Myocyte (in vitro differentiated cells): ENCODE results near the gene SMIM30. TPM values are rescaled to one million over a fixed set of nuclear protein-coding genes. Genes with fewer than 3 reads are reported as not detected.
"Not testable (repeated sequence)": the region's sequence is repeated elsewhere in the genome, so short reads cannot be mapped to it uniquely, and the experiment has no call there.

ENCODE experiments used
- DNase-seq: peaks from one replicate; pipeline ENCODE4 v3.0.0-alpha.2; 2012; ENCODE audit warnings: low read depth
- polyA plus RNA-seq: library from polyadenylated mRNA; unstranded; fragments of >200 nt; gene quantifications from one replicate; pipeline ENCODE4 v1.2.1, GENCODE V29; 2012; ENCODE audit warnings: missing spikeins
- total RNA-seq: library from RNA; depleted of rRNA; stranded (reverse); fragments of >200 nt; gene quantifications from 2 replicates; pipeline ENCODE4 v1.2.3, GENCODE V29; 2014

The SMIM30 gene, protein sequence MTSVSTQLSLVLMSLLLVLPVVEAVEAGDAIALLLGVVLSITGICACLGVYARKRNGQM
- 162 and 187 TPM in 2 replicates for total RNA-seq
- polyA plus RNA-seq: 89.4 TPM

DNA sequence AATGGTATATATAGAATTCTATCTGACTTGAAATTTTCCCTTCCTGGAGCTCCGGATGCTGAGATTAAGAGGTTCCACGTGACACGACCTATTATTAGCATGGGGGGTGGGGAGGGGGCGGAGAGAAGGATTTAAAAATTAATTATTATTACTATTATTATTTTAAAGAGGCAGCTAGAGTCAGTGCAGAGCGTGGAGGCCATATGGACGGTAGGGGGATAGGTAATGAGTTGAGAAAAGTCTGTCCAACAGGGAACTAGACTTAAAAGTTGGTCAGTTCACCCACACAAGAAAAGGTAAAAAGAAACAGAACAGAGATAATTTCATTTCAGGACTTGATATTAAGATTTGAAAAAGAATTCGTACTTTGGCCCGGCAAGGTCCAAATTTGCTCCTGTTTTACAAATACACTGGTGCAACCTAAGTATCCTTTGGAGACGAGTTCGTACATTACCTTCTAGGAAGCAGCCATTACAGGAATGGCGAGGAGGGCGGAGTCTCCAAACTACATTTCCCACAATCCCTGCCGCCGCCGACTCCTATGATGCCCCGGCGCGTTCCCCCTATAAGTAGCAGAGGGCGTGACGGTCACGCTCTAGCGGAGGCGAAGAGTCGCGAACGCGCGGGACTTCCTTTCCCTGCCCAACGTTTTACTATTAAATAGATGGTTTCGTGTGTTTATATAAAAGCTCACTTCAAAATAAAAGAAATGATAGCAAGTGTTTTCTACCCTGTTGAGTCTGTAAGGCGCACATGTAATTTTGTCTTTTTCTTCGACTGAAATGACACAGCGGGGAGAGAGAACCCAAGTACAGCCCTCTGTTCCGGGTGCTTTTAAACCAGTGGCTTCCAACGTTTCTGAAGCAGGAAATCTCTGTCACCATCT is at the start of gene SMIM30:
Gene SMIM30, minus strand, starts transcription at position 481 of the 886 bp plus-strand sequence. CDS start 976 bp downstream, outside the sequence.
- peak; percentile 98 for DNase-seq

DNA sequence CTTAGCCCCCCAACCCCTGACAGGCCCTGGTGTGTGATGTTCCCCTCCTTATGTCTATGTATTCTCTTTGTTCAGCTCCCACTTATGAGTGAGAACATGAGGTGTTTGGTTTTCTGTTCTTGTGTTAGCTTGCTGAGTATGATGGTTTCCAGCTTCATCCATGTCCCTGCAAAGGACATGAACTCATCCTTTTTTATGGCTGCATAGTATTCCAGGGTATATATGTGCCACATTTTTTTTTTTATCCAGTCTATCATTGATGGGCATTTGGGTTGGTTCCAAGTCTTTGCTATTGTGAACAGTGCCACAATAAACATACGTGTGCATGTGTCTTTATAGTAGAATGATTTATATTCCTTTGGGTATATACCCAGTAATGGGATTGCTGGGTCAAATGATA is 47.8 kb upstream of the SMIM30 start:
- not testable (repeated sequence) for DNase-seq

DNA sequence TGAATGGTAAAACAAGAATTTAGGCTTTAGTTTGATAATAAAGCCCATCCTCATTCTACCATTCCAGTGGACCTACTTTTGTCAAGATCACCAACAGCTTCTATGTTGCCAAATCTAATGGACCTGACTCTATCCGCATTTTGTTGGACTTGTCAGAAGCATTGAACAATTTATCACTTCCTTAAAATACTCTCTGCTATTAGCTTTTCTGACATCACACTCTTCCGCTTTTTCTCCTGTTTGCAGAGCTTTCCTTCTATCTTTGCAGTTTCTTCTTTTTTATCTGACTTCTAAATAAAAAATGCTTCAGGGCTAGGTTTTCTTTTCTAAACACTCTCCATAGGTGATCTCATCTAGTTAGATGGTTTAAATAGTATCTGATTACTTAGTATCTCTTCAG is 42.7 kb upstream of the SMIM30 start:
- no peak for DNase-seq

DNA sequence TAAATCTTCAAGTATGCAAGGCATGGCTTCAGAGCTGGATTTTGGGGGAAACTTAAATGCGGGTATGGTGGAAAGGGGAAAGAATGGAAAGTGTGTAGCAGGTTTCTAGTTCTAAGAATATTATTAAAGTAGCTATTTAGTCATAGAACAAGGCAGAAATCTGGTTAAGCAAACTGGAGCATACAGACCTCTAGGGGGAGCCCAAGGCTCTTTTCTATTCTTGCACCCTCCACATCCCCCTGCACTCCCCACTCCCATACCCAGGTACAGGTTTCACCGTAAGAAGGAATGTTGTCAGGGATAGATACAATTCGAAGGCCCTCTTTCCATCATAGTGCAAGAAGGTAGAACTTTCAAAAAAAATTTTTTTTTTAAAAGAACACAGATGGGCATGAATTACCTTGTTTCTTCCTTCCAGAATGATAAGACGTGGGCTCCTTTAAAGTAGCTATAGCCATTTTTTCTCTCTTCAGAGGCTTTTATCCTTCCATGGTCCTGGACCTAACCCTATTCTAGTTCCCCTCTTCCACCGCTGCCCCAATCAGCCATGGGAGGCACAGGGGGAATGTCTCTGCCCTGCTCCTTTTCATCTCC is 41.5 kb upstream of the SMIM30 start:
- DNase-seq: peak; percentile 67

DNA sequence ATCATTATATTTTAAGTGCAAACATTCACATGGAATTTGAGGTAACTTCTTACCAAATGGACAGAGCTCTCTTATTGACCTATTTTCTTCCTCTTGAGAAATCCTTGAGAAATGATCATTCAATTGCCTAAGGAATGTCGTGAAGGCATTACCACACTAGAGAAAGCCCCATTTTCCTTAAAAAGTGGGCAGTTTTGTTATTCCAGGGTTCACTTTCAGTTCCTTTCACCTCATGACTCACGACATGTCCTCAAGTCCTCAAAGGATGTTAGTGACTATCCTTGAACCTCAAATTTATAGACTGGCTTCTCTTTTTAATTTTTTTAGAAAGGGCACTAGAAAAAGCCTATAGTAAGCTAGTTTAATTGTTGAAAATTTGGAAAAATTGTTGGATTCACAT is 40.4 kb upstream of the SMIM30 start:
- no peak for DNase-seq

DNA sequence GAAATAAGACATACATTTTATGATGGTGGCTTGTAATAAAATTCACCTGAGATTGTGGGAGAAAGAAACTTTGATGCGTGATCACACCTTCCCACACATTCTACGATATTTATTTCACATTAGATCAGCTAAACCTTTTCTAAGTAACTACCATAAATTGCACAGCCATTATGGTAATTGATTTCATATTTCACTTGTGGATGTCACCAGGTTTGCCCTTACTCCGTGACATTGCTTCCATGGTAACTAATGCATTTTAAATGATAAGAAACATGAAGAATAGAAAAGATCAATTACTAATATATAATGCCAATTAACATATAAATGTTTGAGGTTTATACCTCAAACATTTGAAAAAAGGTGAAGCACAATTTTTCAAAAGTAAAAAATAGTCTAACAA is 35.8 kb upstream of the SMIM30 start:
- no peak for DNase-seq

DNA sequence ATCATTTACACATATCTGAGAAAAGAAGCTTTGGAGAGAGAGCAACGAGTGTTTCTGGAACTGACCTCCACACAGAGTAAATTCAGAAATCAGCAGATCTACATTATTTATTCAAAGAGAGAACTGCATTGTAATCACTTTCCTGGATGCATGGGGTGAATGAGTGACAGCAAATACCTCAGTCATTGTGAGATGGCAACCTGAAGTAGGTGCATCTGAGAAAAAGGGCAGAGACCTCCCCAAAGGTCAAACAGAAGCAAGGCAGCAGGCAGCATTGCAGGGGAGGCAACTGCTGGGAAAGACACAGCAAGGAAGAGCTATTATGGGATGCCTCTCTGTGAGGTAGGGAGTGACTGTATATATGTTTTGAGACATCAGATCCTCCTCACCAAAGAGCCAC is 26.5 kb upstream of the SMIM30 start:
- DNase-seq: no peak

DNA sequence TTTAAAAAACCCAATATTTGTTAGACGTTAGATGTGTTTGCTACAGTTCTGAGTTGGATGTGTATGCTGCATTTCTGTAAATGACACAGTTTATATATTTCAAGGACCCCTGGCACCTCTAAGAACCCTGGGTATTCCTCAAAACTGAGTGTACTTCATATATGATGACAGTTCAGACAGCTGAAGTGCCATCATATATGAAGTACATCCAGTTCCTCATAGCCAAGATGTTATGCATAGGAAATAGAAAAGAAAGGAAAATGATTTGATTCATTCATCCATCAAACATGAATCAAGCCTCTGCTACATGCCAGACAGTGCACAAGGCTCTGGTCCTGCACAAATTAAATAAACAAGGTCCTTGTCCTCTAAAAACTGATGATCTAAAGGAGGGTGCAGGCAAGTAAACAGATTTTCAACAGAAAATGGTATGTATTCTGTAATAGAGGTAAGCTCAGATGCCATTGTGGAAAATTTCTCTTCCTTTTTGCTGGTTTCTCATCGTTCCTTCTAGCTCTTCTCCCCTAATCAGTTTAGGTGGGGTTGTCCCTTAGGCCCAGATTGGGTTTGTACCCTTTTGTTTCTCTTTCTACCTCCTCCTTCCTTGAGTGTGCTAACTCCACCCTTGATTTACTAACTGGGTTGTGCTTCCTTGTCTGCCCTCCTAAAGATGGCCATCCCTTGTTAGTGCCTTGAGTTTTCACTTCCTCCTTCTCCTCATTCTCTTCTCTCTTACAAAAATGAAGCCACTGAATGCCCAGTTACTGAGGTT is 25.3 kb upstream of the SMIM30 start:
- no peak for DNase-seq

DNA sequence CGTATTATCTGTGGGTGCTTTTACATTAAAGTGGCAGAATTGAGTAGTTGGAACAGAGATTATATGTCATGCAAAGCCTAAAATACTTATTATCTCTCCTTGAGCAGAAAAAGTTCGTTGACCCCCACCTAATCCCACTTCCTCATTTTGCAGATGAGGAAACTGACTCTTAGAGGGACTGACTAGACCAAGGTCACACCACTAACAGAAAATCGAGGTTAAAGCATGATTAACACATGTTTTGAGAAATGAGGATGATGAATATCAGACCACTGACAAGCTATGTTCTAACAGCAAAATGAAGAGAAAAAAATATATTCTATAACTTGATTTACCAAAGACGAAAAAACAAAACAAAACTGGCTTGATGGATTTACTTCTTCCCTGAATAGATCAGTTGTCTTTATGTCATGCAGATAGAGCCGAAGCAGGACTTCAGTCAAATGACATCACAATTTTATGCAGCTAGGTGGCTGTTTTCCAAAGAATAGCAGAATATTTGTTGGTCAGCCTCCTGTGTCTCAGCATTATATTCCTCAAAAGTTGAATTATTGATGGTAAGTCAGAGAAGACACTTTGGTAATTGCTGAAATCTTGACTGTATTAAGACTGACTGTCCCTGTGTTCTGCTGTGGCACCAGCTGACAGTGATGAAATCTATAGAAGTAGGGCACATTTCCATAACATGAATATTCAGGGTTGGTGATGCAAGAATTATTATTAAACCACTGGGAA is 24.2 kb upstream of the SMIM30 start:
- DNase-seq: no peak

DNA sequence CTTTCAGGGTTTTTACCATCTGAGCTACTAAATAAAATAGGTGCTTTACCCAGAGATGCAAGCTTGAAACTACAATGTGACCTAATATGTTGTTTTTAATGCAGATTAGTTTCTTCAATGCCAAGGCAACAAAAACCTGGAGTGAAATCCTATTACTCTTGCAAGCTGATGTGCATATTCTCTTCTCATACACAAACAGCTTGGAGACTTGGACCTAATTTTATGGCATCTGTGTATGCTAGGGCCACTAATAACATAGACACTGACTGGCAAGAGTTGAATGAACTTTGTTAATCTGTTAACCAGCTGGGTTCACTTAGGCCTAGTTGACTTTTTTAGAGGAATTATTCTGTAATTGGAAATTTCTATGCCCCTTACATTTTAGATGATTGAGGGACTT is 23.4 kb upstream of the SMIM30 start:
- no peak for DNase-seq

DNA sequence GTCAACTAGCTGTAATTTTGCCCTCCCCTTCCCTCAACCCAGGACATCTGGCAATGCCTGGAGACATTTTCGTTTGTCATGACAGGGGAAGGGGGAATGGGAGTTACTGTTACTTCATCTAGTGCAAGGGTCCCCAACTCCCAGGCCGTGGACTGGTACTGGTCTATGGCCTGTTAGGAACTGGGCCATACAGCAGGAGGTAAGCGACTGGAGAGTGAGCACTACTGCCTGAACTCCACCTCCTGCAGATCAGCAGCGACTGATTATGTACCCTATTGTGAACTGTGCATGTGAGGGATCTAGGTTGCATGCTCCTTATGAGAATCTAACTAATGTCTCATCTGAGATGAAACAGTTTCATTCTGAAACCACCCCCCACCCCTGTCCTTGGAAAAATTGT is 22.6 kb upstream of the SMIM30 start:
- DNase-seq: no peak

DNA sequence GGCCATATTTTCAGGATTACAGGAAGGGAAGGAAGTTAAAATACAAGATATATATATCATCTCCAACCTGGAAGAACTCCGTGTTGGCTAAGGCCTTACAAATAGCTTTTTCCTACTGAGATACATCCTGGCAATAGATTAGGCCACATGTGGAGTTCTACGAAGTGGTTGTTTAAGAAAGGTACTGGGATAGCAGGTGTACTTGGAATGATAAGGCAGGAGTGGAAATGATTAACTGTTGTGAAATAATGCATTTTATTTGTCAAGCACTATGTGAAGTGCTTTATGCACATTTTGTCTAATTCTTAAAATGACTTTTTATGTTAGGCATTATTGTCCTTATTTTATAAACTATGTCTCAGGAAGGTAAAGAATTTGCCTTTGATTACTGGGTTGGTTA is 18.9 kb upstream of the SMIM30 start:
- DNase-seq: no peak

DNA sequence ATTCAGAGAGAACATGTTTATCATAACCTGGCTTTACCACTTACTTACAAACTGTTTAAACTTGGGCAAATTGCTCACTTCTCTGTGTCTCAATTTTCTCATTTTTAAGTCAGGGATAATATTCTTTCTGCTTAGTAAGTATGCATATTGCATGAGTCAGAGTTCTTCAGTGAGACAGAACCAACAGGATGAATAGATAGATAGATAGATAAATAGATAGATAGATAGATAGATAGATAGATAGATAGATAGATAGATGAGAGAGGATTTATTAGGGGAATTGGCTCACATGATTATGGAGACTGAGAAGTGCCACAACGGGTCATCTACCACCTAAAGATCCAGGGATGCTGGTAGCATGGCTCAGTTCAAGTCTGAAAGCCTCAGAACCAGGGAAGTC is 15.7 kb upstream of the SMIM30 start:
- no peak for DNase-seq

DNA sequence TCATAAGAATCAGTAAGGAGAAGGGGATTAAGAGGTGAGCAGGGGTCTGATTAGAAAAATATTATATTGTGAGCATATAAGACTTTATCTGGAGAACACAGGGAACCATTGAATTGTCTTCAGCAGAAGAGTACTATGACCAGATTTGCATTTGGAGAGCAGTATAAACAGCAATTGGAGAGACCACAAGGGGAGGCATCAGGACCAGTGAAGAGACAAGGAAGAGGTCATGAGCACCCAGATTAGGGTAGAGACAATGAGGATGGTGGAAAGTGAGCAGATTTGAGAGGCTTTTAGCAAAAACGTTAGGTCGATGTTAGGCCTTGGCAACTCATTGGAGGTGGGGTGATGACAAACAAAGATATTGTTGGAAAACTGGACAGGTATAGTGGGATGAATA is 13.0 kb upstream of the SMIM30 start:
- no peak for DNase-seq

DNA sequence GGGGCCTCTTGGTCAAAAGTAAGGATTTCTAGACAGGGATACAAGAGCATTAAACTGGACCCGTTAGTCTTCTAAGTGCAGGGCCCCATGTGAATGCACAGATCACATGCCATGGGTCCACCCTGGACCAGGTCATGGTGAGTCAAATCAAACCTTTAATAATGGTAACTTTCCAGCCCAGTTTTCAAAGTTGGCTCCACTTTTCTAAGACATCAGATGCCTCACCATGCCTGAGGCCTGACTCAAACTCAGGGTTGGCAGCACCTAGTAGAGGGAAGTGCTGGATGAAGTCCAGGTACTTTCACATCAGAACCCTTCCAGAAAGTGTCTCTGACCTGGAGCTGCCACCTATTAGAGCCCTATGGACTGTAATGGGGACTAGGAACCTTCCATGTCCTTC is 9.7 kb upstream of the SMIM30 start:
- no peak for DNase-seq

DNA sequence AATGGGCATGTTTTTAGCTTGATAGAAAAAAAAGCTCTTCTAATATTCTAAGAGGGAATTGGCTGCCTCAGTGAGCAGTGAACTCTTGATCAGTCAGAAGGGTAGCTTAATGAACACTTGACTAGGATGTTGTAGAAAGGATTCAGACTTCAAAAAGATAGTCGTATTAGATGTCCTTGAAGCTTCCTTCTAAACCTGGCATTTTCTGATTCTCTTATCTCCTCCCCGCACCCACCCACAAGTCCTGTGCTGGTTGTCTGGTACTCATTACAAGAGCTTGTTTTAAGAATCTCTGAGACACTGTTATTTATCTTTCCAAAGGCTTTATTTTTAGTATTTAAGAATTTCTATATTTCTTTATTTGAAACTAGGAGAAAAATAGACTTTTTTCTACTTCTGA is 7.4 kb upstream of the SMIM30 start:
- no peak for DNase-seq

DNA sequence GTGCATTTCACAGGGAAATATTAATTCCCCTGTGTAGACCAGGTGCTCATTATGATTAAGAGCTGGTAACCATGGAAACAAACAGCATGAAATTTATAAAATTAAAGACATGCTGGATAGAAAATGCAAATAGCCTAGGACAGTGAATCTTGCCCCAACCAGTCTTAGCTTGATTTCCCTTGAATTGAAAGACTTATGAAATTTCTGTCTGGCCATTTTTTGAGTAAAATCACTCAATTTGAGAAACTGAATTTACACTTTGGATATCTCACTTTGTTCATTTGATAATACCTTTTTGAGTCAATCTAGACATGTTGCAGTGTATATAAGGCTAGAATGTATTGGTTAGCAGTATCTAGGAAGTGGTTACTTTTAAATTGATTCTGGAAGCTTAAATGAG is 4.4 kb upstream of the SMIM30 start:
- DNase-seq: no peak

DNA sequence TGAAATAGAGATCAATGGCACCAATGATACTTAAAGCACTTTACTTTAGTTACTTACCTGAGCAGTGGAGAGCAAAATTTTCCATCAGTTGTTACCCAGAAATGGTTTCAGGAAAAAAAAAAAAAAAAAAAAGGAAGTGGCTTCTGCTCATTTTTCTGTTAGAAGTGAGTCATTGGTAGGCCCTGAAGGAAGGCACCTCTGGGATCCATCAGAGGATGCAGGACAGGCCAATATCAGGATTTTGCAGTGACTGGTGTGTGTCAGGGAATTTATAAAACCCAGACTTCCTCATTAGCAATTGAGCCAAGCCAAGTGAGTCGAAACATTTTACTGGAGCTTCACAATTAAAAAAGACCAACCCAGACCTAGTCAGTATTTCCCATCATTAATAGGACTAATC is 2.3 kb upstream of the SMIM30 start:
- no peak for DNase-seq

DNA sequence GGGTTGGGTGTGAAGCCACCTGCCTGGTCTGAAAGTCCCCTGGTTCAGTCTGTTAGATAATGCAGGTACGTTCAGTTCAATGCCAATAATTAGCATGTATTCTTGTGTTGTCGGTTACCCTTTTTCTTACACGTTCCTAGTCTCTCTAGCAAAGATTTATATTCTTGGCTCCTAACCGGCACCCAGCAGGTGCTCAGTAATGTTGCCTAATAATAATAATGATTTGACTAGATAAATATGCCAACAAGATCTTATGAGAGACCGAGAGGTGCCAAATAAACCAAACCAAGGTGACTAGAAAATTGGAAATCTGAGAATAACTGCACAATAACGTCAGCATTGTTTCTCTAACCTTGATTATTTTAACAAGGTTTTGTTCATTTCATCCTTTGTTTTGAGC is 1.1 kb upstream of the SMIM30 start:
- DNase-seq: no peak

DNA sequence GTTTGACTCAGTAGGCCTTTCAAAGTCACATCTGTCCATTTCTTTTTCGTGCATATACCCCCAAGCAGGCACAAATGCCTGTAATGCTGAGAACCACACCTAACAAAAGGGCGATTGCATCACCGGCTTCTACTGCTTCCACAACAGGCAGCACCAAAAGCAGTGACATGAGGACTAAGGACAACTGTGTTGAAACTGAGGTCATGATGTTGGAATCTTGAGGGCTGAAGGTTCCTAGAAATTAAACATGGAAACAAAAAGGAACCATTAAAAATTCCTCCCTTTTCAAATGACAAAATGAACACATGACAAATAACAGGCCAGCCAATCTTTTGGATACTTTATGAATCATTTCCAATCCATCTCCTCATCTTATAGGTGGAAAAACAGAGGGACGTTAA is 980 bp downstream of the SMIM30 start:
- peak; percentile 88 for DNase-seq

DNA sequence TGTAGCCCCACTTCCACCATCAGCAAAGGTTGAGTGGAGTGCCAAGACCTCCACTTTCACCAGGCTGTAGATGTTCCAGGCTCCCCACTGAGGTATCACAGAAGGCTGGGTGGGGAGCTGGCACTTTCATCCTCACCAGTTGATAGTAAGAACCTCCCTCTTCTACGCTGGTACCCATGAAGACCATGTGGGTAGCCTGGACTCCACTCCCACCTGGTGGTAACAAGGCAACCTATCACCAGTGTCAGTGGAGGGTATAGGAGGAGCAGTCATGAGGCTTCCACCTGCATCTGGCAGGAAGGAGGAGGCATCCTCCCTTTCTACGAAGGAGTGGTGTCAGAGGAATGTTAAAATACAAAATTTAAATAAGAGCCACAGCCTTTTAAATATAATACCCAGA is 4.4 kb downstream of the SMIM30 start:
- DNase-seq: peak; percentile 22
